Hepatocyte (in vitro differentiated cells): ENCODE data around the gene KAT5.

Experiments
- EZH2 ChIP-seq: fragments of 200-600 bp; sonication (generic); IDR thresholded peaks from 2 replicates; pipeline ENCODE4 v1.6.1; 2016; ENCODE audit warnings: antibody characterized with exemption, mild to moderate bottlenecking, borderline replicate concordance
- EZH2phosphoT487 ChIP-seq: fragments of 200-600 bp; sonication (generic); IDR thresholded peaks from one replicate; pipeline ENCODE4 v1.6.1; 2018; ENCODE audit warnings: antibody characterized with exemption, mild to moderate bottlenecking, low read depth, moderate library complexity; ENCODE audit not compliant: unreplicated experiment, severe bottlenecking
- TF ChIP-seq, protein P1 (sequence below): fragments of 200-600 bp; sonication (generic); IDR thresholded peaks from 2 replicates; pipeline ENCODE4 v1.5.1; 2016; ENCODE audit warnings: antibody characterized with exemption, mild to moderate bottlenecking; ENCODE audit not compliant: poor library complexity

GRCh38 chr11:65672180-65672860 is 39.7 kb upstream of the KAT5 start:
- TF ChIP-seq, protein P1, sequence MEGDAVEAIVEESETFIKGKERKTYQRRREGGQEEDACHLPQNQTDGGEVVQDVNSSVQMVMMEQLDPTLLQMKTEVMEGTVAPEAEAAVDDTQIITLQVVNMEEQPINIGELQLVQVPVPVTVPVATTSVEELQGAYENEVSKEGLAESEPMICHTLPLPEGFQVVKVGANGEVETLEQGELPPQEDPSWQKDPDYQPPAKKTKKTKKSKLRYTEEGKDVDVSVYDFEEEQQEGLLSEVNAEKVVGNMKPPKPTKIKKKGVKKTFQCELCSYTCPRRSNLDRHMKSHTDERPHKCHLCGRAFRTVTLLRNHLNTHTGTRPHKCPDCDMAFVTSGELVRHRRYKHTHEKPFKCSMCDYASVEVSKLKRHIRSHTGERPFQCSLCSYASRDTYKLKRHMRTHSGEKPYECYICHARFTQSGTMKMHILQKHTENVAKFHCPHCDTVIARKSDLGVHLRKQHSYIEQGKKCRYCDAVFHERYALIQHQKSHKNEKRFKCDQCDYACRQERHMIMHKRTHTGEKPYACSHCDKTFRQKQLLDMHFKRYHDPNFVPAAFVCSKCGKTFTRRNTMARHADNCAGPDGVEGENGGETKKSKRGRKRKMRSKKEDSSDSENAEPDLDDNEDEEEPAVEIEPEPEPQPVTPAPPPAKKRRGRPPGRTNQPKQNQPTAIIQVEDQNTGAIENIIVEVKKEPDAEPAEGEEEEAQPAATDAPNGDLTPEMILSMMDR, result no peak
- TF ChIP-seq EZH2phosphoT487 (no peak), EZH2 (no peak)
